Neutrophil (primary cell): ENCODE results near the gene TNFRSF18.

Experiments used
- H3K27ac ChIP-seq: fragments of 200-600 bp; sonication (generic); 2 replicates; pipeline ENCODE4 v1.5.1; 2016; ENCODE audit warnings: mild to moderate bottlenecking, moderate library complexity
- H3K27me3 ChIP-seq: fragments of 200-600 bp; sonication (generic); 2 replicates; pipeline ENCODE4 v1.6.0; 2016; ENCODE audit warnings: mild to moderate bottlenecking
- H3K36me3 ChIP-seq: fragments of 200-600 bp; sonication (generic); 2 replicates; pipeline ENCODE4 v1.5.1; 2017
- H3K4me1 ChIP-seq, 2 experiments: fragments of 200-600 bp in 1 of 2; sonication (generic) in 1 of 2; 1 replicate in 1 of 2; 2 replicates in 1 of 2; pipeline versions ENCODE4 v1.5.1 to v1.6.1; 2013 to 2016; ENCODE audit warnings: low read depth in 1 of 2, low read length in 1 of 2, mild to moderate bottlenecking in 1 of 2, moderate library complexity in 1 of 2; ENCODE audit not compliant: control insufficient read depth in 1 of 2, insufficient read depth in 1 of 2
- H3K4me3 ChIP-seq, 2 experiments: fragments of 200-600 bp in 1 of 2; sonication (generic) in 1 of 2; 1 replicate in 1 of 2; 2 replicates in 1 of 2; pipeline ENCODE4 v1.5.1; 2013 to 2016; ENCODE audit warnings: low read depth in 1 of 2, low read length in 1 of 2, mild to moderate bottlenecking in 1 of 2, moderate library complexity in 1 of 2
- H3K9me3 ChIP-seq: fragments of 200-600 bp; sonication (generic); 2 replicates; pipeline ENCODE4 v1.5.1; 2016
- TF ChIP-seq, protein P1 (sequence below): fragments of 200-600 bp; sonication (generic); IDR thresholded peaks from 2 replicates; pipeline ENCODE4 v1.5.1; 2016; ENCODE audit warnings: antibody characterized with exemption

TNFRSF18 gene

GRCh38 chr1:1157426-1157913 is 48.9 kb downstream of the TNFRSF18 start:
- TF ChIP-seq, protein P1, sequence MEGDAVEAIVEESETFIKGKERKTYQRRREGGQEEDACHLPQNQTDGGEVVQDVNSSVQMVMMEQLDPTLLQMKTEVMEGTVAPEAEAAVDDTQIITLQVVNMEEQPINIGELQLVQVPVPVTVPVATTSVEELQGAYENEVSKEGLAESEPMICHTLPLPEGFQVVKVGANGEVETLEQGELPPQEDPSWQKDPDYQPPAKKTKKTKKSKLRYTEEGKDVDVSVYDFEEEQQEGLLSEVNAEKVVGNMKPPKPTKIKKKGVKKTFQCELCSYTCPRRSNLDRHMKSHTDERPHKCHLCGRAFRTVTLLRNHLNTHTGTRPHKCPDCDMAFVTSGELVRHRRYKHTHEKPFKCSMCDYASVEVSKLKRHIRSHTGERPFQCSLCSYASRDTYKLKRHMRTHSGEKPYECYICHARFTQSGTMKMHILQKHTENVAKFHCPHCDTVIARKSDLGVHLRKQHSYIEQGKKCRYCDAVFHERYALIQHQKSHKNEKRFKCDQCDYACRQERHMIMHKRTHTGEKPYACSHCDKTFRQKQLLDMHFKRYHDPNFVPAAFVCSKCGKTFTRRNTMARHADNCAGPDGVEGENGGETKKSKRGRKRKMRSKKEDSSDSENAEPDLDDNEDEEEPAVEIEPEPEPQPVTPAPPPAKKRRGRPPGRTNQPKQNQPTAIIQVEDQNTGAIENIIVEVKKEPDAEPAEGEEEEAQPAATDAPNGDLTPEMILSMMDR: no peak
- Histone ChIP-seq H3K27ac (peak overlapping the region; percentile 85), H3K36me3 (no peaks in the 10 kb centered on the region), H3K4me1 (peaks cover 8% of the 10 kb centered on the region in 2 experiments), H3K9me3 (no peaks in the 10 kb centered on the region), H3K27me3 (peaks cover 6% of the 10 kb centered on the region), H3K4me3 (peak overlapping the region; percentile 90 to 91)

- Histone ChIP-seq H3K36me3 (no peaks in the 10 kb centered on the region), H3K27ac (no peak overlapping the region), H3K4me1 (peaks cover 8% of the 10 kb centered on the region in 2 experiments), H3K9me3 (no peaks in the 10 kb centered on the region), H3K4me3 (no peak overlapping the region), H3K27me3 (peaks cover 1% of the 10 kb centered on the region)
- TF ChIP-seq, protein P1: no peak
Observed at GRCh38 chr1:1157033-1157365, 49.4 kb downstream of the TNFRSF18 start.

GRCh38 chr1:1156140-1157032 is 50.0 kb downstream of the TNFRSF18 start:
- no peak overlapping the region for H3K4me3 ChIP-seq
- TF ChIP-seq, protein P1: no peak
- H3K9me3 ChIP-seq: no peaks in the 10 kb centered on the region
- H3K27ac ChIP-seq: no peak overlapping the region
- peaks cover 8% of the 10 kb centered on the region in 2 experiments for H3K4me1 ChIP-seq
- H3K27me3 ChIP-seq: no peaks in the 10 kb centered on the region
- no peaks in the 10 kb centered on the region for H3K36me3 ChIP-seq

GRCh38 chr1:1155258-1155657 is 51.1 kb downstream of the TNFRSF18 start:
- H3K4me3 ChIP-seq: no peak overlapping the region
- no peaks in the 10 kb centered on the region for H3K36me3 ChIP-seq
- H3K9me3 ChIP-seq: no peaks in the 10 kb centered on the region
- H3K27me3 ChIP-seq: no peaks in the 10 kb centered on the region
- peaks cover 8% of the 10 kb centered on the region in 2 experiments for H3K4me1 ChIP-seq
- TF ChIP-seq, protein P1: no peak
- no peak overlapping the region for H3K27ac ChIP-seq

GRCh38 chr1:1153874-1154273 is 52.5 kb downstream of the TNFRSF18 start:
- H3K4me3 ChIP-seq: no peak overlapping the region
- H3K27ac ChIP-seq: no peak overlapping the region
- H3K27me3 ChIP-seq: no peaks in the 10 kb centered on the region
- H3K4me1 ChIP-seq: peaks cover 8% of the 10 kb centered on the region in 2 experiments
- TF ChIP-seq, protein P1: no peak
- H3K36me3 ChIP-seq: no peaks in the 10 kb centered on the region
- H3K9me3 ChIP-seq: no peaks in the 10 kb centered on the region
